Activated T-cell treated with anti-CD3 and anti-CD28 coated beads, Interleukin-2, amount 50 U/mL, for 1 hour (primary cell): ENCODE data around the gene EXOC3L1.

Experiments used
- DNase-seq: peaks from one replicate; pipeline ENCODE4 v3.0.0-alpha.2; 2020

EXOC3L1 gene

GRCh38 chr16:67198238-67198734 is 8.3 kb upstream of the EXOC3L1 start:
- no peak for DNase-seq

GRCh38 chr16:67197704-67198103 is 7.8 kb upstream of the EXOC3L1 start:
- DNase-seq: no peak

- no peak for DNase-seq
These were observed 6.9 kb upstream of the EXOC3L1 start for GRCh38 chr16:67196881-67197280.

GRCh38 chr16:67195676-67196075 is 5.7 kb upstream of the EXOC3L1 start:
- no peak for DNase-seq

GRCh38 chr16:67194260-67194659 is 4.3 kb upstream of the EXOC3L1 start:
- DNase-seq: no peak

GRCh38 chr16:67193536-67193935 is 3.6 kb upstream of the EXOC3L1 start:
- DNase-seq: no peak

- no peak for DNase-seq
These were observed 2.9 kb upstream of the EXOC3L1 start for GRCh38 chr16:67192781-67193361.

- DNase-seq: peak; percentile 83
These were observed 2.2 kb upstream of the EXOC3L1 start, which contains the start of gene E2F4 for GRCh38 chr16:67191995-67192681. E2F4 (plus strand) TSS chr16:67192155; CDS start chr16:67192228, 73 bp downstream.

GRCh38 chr16:67191411-67191994 is 1.6 kb upstream of the EXOC3L1 start:
- no peak for DNase-seq

- no peak for DNase-seq
These were observed 788 bp upstream of the EXOC3L1 start for GRCh38 chr16:67190448-67191399.

- DNase-seq: no peak
These were observed 1.1 kb downstream of the EXOC3L1 start for GRCh38 chr16:67188798-67189197.

GRCh38 chr16:67188323-67188722 is 1.6 kb downstream of the EXOC3L1 start:
- no peak for DNase-seq

GRCh38 chr16:67187175-67187890 is 2.6 kb downstream of the EXOC3L1 start:
- no peak for DNase-seq

- DNase-seq: no peak
These were observed 3.4 kb downstream of the EXOC3L1 start for GRCh38 chr16:67186550-67186950.

- no peak for DNase-seq
These were observed 4.2 kb downstream of the EXOC3L1 start for GRCh38 chr16:67185651-67186134.

GRCh38 chr16:67184995-67185650 is 4.8 kb downstream of the EXOC3L1 start:
- DNase-seq: peak; percentile 87

- DNase-seq: no peak
These were observed 5.4 kb downstream of the EXOC3L1 start for GRCh38 chr16:67184453-67184994.

GRCh38 chr16:67183627-67184452 is 6.1 kb downstream of the EXOC3L1 start, which contains the start of gene MATCAP1:
MATCAP1 (minus strand) TSS chr16:67183963; CDS start chr16:67180610, 3,353 bp downstream.
- peak; percentile 90 for DNase-seq

- no peak for DNase-seq
These were observed 6.7 kb downstream of the EXOC3L1 start for GRCh38 chr16:67183284-67183626.

- no peak for DNase-seq
These were observed 7.6 kb downstream of the EXOC3L1 start for GRCh38 chr16:67182288-67182687.
